Pulmonary artery endothelial cell (primary cell): ENCODE data around the gene NFAT5. TPM values are rescaled to one million over a fixed set of nuclear protein-coding genes. Genes with fewer than 3 reads are reported as not detected.

Source experiments
- DNase-seq: peaks from one replicate; pipeline ENCODE4 v3.0.0-alpha.2; 2011; ENCODE audit warnings: low read depth, low spot score
- total RNA-seq: library from RNA; depleted of rRNA; stranded (reverse); fragments of >200 nt; gene quantifications from 2 replicates; pipeline ENCODE4 v1.2.3, GENCODE V29; 2014

The NFAT5 gene
- total RNA-seq, 1 donor from 2014 or later, result 13.2 TPM

DNA sequence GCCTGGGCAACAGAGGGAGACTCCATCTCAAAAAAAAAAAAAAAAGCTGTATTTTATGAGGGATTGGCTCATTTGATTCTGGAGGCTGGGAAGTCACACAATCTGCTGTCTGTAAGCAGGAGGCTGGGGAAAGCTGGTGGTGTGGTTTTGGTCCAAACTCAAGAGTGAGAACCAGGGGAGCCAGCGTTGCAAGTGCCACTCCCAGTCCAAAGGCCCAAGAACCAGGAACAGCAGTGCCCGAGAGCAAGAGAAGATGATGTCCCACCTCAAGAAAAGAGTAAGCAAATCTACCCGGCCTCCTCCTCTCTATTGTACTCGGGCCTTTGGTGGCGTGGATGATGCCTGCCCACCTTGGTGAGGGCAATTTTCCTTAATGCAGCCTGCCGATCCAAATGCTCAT is 166.3 kb downstream of the NFAT5 start:
- no peak for DNase-seq

- DNase-seq, result no peak
Observed at GRCh38 chr16:69741519-69741918, 175.8 kb downstream of the NFAT5 start.

DNA sequence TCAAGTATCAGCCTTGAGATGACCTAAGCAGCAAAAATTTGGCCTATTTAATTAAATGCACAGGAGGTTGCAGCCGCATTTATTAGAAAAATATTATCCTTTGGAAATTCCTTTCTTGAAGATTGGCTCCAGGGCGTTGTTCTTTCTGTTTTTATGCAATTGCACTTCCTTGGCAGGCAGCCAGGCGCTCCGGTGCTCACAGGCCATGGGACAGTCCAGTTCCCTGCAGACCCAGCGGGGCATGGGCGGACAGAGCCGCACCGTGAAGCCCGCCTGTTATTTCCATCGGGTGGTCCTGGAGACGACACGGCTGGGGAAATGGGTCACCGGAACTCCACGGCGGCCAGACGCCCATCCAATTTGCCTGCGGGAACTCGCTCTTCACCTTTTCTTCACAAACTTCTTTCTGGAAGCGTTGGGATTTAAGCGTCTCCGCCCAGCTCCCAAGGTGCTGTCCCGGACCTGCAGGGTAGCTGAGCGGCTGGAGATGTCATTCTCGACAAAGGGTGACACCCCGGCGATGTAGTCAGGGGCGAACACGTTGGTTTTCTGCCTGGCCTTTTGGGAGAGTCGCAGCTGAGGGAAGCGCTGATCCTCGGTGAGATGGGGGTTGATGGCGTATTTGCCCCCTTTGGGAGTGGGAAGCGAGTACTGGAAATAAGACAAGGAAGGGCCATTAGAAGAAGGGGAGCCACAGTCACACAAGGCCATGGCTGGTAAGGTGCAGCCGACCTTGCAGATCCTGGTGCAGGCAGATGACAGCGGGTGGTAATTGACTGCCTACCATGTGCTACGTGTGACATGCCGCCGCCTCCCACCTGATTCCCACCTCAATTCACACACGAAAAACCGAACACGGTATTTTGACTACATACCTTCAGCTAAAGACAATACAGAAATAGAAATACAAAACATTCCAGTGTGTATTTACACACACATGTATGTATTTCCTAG is 176.5 kb downstream of the NFAT5 start:
- peak; percentile 29 for DNase-seq

- DNase-seq, result no peak
Observed at GRCh38 chr16:69744363-69745231, 178.8 kb downstream of the NFAT5 start.

- no peak for DNase-seq
Observed at GRCh38 chr16:69745232-69745612, 179.5 kb downstream of the NFAT5 start.

DNA sequence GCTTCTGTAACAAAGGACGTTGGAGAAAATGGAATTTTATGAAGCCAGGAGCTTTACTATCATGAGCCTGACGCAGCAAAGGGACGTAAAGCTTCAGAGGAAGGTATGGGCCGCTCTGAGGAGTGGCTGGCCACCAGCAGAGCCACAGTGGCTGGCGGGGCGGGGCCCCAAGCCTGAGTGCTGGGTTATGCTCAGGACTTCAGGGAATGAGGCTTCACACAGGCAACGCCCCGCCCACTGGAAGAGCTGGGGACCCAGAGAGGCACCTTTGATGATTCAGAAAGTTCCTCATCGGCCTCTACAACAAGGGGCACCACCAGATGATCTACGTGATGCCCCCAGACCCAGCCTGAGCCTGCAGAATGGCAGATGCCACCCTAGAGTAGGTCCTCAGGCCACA is 180.2 kb downstream of the NFAT5 start:
- no peak for DNase-seq

- no peak for DNase-seq
Observed at GRCh38 chr16:69747115-69747514, 181.3 kb downstream of the NFAT5 start.

DNA sequence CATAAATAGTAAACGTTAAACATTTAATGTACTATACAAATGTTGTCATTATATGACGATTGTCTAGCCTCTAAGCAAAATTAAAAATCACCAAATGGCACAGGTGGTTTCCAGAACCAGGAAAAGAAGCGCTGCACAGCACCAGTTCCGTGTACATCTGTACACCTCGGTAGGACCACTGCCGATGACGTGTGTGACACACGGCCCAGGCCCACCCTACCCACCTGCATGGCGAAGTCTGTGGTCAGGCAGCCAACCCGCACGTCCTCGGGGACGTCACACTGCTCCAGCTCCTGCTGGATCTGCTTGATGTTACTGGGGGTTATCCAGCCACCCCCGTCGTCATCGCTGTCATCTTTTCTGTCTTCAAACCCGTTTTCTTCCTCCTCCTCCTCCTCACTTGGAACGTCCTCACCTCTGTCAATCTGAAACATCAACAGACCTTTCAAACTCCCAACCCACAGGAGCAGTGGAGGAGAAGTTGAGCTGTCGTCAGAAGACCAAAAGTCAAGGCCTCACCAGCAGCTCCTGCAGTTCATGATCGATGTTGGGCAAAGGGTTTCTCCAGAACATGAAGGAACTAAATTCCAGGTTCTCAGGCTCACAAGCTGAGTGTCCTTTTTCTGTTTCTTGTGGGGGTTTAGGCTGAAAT is 183.1 kb downstream of the NFAT5 start:
- no peak for DNase-seq

GRCh38 chr16:69754143-69754468 is 188.3 kb downstream of the NFAT5 start:
- DNase-seq, result no peak

Other genes with a start within 250 kb of the NFAT5 start
- gene PDF, start 235.4 kb upstream of the NFAT5 start, total RNA-seq, result 16.0 and 22.1 TPM in 2 replicates
- 30.5 and 32.0 TPM in 2 replicates for gene COG8, start 226.4 kb upstream of the NFAT5 start, total RNA-seq
- 39.8 and 40.7 TPM in 2 replicates for gene NIP7, start 226.2 kb upstream of the NFAT5 start, total RNA-seq
- gene TMED6, start 214.2 kb upstream of the NFAT5 start, total RNA-seq, result 0.13 and 0.21 TPM in 2 replicates
- 13.7 and 13.8 TPM in 2 replicates for gene TERF2, start 180.0 kb upstream of the NFAT5 start, total RNA-seq
- gene CYB5B, start 141.3 kb upstream of the NFAT5 start, total RNA-seq, result 102 and 165 TPM in 2 replicates
- gene NQO1, start 160.6 kb downstream of the NFAT5 start, total RNA-seq, result 560 and 776 TPM in 2 replicates
- 29.1 and 55.3 TPM in 2 replicates for gene NOB1, start 189.0 kb downstream of the NFAT5 start, total RNA-seq
- gene WWP2, start 196.4 kb downstream of the NFAT5 start, total RNA-seq, result 17.9 and 22.6 TPM in 2 replicates